Head of caudate nucleus (tissue), 42 donors: Measurements from ENCODE around the gene DHRSX.
A peak's percentile ranks its signal among the peaks of the same experiment; 100 is the strongest.
"Not testable (repeated sequence)": the region's sequence is repeated elsewhere in the genome, so short reads cannot be mapped to it uniquely, and the experiment has no call there.

Experiments
- DNase-seq, 42 donors: peaks; one replicate each; pipeline versions ENCODE4 v3.0.0 to v3.0.0-alpha.2; 2020 to 2021; ENCODE audit warnings: mixed read lengths in 7 of 42
- intact Hi-C: fragments of 100-400 bp; cut with DNase I; formaldehyde crosslinking; loops from one replicate; pipeline ENCODE4 v1.15.0; 2022

Gene DHRSX

DNA sequence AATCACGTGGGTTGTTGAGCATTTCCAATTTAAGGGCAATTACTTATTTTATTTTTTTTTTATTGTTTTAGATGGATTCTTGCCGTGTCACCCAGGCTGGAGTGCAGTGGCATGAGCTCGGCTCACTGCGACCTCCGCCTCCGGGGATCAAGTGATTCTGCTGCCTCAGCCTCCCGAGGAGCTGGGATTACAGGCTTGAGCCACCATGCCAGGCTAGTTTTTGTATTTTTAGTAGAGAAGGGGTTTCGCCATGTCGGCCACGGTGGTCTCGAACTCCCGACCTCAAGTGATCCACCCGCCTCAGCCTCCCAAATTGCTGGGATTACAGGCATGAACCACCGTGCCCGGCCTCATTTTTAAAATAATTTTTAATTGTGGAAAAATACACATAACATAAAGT, 111.0 kb downstream of the DHRSX start:
- intact Hi-C loops, DNase-seq: not testable (repeated sequence)

DNA sequence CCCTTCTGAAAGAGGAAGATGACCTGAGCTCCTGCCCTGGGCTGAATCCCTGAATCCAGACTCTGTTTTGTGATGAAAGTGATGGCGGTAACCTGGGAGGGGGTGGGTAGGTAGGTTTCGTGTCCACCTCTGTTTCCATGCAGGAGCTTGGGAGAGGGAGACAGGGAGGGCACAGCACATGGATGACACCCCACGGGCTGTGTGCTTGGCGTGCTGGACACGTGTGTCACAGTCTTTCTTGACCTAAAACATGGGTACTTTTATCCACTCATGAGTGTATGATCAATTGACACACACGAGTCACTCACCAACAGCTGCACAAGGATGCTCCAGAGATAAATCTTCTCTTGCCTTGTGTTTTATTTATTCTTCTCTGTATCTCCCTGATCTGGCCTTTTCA, 111.5 kb downstream of the DHRSX start:
- DNase-seq = no peak
- intact Hi-C loops = no loop called here

- DNase-seq = no peak
- intact Hi-C loops = no loop called here
Observed at GRCh38 chrX:2388669-2389068, 112.1 kb downstream of the DHRSX start.

DNA sequence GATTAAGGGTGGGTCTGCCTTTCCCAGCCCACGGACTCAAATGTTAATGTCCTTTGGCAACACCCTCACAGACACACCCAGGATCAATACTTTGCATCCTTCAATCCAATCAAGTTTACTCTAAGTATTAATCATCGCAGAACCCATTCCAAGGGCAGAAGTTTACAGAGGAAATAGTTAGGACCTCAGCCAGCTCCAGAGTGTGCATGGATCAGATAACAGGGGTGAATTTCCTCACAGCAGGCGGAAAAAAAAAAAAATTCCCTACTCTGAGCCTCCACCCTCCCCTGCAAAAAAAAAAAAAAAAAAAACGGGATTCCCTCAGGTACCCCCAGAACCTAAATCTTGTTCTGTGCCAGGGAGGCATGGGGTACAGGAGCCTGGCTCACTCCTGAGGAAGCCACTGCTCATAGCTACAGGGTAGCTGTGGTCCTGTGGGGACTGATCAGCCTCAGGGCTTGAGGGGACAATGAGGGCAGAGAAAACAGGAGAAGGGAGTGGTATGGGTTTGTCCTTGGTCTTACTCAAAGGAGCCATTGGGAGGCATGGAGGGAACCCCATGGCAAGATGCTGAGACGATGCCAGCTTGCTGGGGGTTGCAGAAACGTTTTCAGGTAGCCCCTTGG, 113.0 kb downstream of the DHRSX start:
- no peak for DNase-seq

DNA sequence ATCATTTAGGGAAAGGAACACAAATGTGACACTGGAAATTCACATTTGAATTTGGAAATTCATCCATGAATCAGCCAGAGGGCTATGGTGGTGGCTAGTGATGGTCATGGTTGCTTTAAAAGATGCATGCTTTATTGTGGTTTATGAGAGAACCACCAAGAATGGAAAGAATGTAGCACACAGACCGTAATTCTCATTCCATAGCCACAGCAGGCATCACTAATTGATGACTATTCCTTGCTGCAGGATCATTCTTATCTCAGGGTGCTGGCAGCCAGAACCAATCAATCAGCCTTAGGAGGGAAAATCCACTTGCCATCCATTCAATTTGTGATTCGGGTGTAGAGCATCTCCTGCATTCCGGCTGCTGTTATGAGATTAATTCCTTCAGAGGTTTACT, 115.6 kb downstream of the DHRSX start:
- no peak for DNase-seq
- intact Hi-C loops = no loop called here

More for the DNA sequence above, 113.0 kb downstream of the DHRSX start:
- intact Hi-C loops = no loop called here

DNA sequence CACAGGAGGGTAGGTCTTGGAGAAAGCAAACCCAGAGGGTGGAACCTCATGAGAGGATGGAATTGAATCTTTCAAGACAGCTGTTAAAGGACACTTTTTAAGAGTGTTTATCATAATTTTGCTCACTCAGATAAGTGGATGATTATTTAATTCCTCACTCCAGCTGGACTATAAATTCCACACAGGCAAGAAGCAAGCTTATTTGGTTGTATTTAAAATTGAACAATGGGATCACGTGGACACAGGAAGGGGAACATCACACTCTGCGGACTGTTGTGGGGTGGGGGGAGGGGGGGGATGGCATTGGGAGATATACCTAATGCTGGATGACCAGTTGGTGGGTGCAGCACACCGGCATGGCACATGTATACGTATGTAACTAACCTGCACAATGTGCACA, 116.3 kb downstream of the DHRSX start:
- no peak for DNase-seq
- intact Hi-C loops = no loop called here

DNA sequence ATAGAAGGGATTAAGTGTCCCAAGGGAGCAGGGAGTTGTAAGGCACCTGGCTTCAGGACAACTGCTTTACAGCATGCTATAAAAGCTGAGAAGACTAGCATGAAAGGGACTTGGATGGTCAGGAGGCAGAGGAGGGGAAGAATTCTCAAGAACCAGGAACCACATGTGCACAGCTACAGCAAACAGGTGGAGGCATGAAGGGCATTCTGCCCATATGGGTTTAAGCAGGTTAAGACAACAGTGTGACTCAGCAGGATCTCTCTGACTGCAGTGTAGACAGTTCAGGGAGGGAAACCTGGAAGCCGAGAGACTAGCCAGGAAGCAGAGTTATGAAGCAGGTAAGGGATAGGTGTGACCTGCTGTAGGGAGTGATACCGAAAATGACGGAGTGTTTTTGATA, 117.0 kb downstream of the DHRSX start:
- DNase-seq = no peak

GRCh38 chrX:2383144-2383543, 117.6 kb downstream of the DHRSX start:
- DNase-seq = no peak
- intact Hi-C loops = no loop called here

More for the DNA sequence above, 117.0 kb downstream of the DHRSX start:
- intact Hi-C loops = no loop called here

DNA sequence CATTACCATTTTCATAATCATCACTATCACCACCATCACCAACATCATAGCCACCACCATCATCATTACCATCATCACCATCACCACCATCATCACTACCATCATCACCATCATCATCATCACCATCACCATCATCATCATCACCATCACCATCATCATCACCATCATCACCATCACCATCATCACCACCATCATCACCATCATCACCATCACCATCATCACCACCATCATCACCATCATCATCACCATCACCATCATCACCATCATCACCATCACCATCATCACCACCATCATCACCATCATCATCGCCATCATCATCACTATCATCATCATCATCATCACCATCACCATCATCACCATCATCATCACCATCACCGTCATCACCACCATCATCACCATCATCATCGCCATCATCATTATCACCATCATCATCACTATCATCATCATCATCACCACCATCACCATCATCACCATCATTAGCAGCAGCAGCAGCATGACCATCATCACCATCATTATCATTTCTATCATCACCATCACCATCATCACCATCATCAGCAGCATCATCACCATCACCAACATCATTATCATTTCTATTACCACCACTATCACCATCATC, 118.2 kb downstream of the DHRSX start:
- intact Hi-C loops, DNase-seq: not testable (repeated sequence)

DNA sequence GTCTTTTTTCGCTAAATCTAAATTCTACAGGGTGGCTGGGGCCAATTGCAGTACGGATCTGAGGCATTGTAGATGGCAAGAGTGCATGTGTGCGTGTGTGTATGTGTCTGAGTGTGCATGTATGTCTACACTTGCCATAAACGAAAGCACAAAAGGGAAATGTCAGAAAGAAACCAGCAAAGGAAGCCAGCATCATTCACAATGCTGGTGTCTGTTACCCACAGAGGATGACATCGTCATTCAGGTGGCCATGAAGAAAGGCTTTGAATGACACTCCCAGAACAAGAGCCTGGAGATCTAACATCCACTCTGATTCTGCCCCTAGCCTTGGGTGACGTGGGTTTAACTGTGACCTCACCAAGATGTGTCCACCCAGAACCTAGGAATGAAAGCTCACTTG, 124.6 kb downstream of the DHRSX start:
- intact Hi-C loops = no loop called here
- DNase-seq = no peak

- intact Hi-C loops = no loop called here
- no peak for DNase-seq
Observed at GRCh38 chrX:2374086-2374485, 126.7 kb downstream of the DHRSX start.

GRCh38 chrX:2373615-2374014, 127.2 kb downstream of the DHRSX start:
- intact Hi-C loops = no loop called here
- DNase-seq = no peak

GRCh38 chrX:2371026-2371711, 129.6 kb downstream of the DHRSX start:
- intact Hi-C loops = no loop called here
- DNase-seq = no peak

- no peak for DNase-seq
- intact Hi-C loops = no loop called here
Observed at GRCh38 chrX:2370456-2370855, 130.3 kb downstream of the DHRSX start.

- intact Hi-C loops = no loop called here
- DNase-seq = no peak
Observed at GRCh38 chrX:2369206-2369605, 131.6 kb downstream of the DHRSX start.

- intact Hi-C loops = no loop called here
- DNase-seq = no peak
Observed at GRCh38 chrX:2360731-2361130, 140.0 kb downstream of the DHRSX start.

DNA sequence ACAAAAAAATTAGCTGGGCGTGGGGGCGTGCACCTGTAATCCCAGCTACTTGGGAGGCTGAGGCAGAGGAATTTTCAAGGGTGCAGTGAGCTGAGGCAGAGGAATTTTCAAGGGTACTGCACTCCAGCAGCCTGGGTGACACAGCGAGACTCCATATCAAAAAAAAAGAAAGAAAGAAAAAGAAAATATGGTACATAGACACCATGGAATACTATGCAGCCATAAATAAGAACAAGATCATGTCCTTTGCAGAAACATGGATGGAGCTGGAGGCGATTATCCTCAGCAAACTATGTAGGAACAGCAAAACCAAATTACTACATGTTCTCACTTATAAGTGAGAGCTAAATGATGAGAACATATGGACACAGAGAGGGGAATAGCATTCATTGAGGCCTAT, 141.3 kb downstream of the DHRSX start:
- intact Hi-C loops = not testable (repeated sequence)

DNA sequence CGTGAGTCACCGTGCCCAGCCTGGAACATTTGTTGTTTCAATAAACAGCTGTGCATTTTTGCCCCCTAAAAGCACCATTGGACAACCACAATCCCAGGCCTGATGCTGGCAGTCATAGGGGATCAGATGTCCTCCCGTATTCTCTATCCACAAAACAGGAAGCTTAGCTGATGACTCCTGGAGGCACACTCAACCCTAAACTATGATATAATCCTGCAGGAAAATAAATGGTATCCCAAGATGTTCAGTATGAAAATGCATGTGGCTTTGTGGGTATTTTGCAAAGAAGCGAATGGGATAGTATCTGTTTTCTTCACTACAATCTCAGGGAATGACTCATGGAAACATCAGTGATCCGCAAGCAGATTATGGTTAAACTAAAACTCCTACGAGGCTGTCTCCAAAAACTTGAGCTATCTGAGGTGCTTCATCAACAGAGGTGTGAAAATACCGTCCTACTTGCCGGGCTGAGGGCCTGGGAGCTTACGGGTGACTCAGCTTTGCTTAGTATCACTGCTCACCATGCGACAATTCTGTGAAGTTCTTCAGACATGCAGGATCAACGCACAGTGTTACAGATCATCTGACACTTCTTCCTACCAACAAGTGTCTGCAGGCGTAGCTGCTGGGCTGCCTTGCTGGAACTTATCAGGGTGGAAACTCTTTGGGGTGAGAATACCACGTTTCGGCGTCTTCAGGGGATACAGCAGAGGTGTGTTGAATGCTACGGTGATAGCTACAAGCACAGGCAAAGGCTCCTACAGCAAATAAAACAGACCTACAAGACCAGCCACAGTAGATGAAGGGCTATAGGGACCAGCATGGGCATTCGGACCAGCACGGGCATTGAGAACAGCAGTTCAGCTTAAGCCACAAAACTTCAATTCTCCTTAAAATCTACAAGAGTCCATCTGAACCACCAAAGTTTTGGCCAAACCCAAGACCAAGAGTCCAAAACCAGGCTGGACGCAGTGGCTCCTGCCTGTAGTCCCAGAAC, 148.5 kb downstream of the DHRSX start:
- peak in 1 of 42 donors; percentile 5 for DNase-seq

More for the DNA sequence above, 141.3 kb downstream of the DHRSX start:
- DNase-seq = not testable (repeated sequence)

GRCh38 chrX:2351321-2351720, 149.5 kb downstream of the DHRSX start:
- DNase-seq = no peak
- intact Hi-C loops = no loop called here

More for the DNA sequence above, 148.5 kb downstream of the DHRSX start:
- intact Hi-C loops = no loop called here
